Activated CD4-positive, alpha-beta T cell treated with anti-CD3 and anti-CD28 coated beads, Interleukin-2, amount 50 U/mL, for 16 hours (primary cell): ENCODE results near the gene CTTN.
"Not testable (repeated sequence)": the region's sequence is repeated elsewhere in the genome, so short reads cannot be mapped to it uniquely, and the experiment has no call there.

Source experiments
- DNase-seq: peaks from one replicate; pipeline ENCODE4 v3.0.0-alpha.2; 2020

The CTTN gene

GRCh38 chr11:70429724-70430521, 31.6 kb downstream of the CTTN start:
- no peak for DNase-seq

GRCh38 chr11:70430671-70431574, 32.6 kb downstream of the CTTN start:
- DNase-seq = no peak

- DNase-seq = no peak
Measured at GRCh38 chr11:70431611-70432010, 33.3 kb downstream of the CTTN start.

GRCh38 chr11:70432065-70432464, 33.7 kb downstream of the CTTN start:
- no peak for DNase-seq

GRCh38 chr11:70432580-70432979, 34.3 kb downstream of the CTTN start:
- no peak for DNase-seq

- no peak for DNase-seq
Measured at GRCh38 chr11:70433038-70433437, 34.7 kb downstream of the CTTN start.

GRCh38 chr11:70433526-70433925, 35.2 kb downstream of the CTTN start:
- no peak for DNase-seq

- no peak for DNase-seq
Measured at GRCh38 chr11:70433966-70434812, 35.9 kb downstream of the CTTN start.

- no peak for DNase-seq
Measured at GRCh38 chr11:70434813-70435278, 36.5 kb downstream of the CTTN start.

GRCh38 chr11:70435361-70435760, 37.0 kb downstream of the CTTN start:
- DNase-seq = no peak

GRCh38 chr11:70435765-70436500, 37.6 kb downstream of the CTTN start:
- DNase-seq = no peak

- no peak for DNase-seq
Measured at GRCh38 chr11:70436501-70436860, 38.2 kb downstream of the CTTN start.

GRCh38 chr11:70437111-70437784, 38.9 kb downstream of the CTTN start:
- DNase-seq = no peak

- DNase-seq = no peak
Measured at GRCh38 chr11:70440206-70440605, 41.9 kb downstream of the CTTN start.

- no peak for DNase-seq
Measured at GRCh38 chr11:70443773-70444030, 45.4 kb downstream of the CTTN start.

GRCh38 chr11:70445091-70445490, 46.8 kb downstream of the CTTN start:
- DNase-seq = no peak

- DNase-seq = no peak
Measured at GRCh38 chr11:70445605-70446004, 47.3 kb downstream of the CTTN start.

- DNase-seq = no peak
Measured at GRCh38 chr11:70448983-70449567, 50.7 kb downstream of the CTTN start.

- DNase-seq = no peak
Measured at GRCh38 chr11:70454197-70454767, 56.0 kb downstream of the CTTN start.

GRCh38 chr11:70454811-70455210, 56.5 kb downstream of the CTTN start:
- not testable (repeated sequence) for DNase-seq

- DNase-seq = no peak
Measured at GRCh38 chr11:70455354-70455753, 57.0 kb downstream of the CTTN start.
